ENCODE measurements around the gene THBS3. TPM values are rescaled to one million over a fixed set of nuclear protein-coding genes. Genes with fewer than 3 reads are reported as not detected.
A peak's percentile ranks its signal among the peaks of the same experiment; 100 is the strongest.

THBS3 gene
- total and polyA plus RNA-seq, 2 of the 13 experiments (the other 11 are each of a cell fraction or from before 2014, with no cell fraction given), result 0.86 to 3.6 TPM

GRCh38 chr1:155172732-155173477 is 34.8 kb downstream of the THBS3 start, which contains the start of gene KRTCAP2 (continued):
- TF ChIP-seq IKZF5 (CRISPR knock-in tag; IDR thresholded peaks at IDR 0.05) (peak; percentile 84), ZIK1 (CRISPR knock-in tag; IDR thresholded peaks at IDR 0.05; ENCODE audit: borderline replicate concordance, low read depth) (no peak), RFX5 (IDR thresholded peaks at IDR 0.05; ENCODE audit: low read depth, low read length) (no peak), GTF3A (CRISPR knock-in tag; conservative IDR thresholded peaks at IDR 0.05) (no peak), YY1 (IDR thresholded peaks at IDR 0.05; ENCODE audit: insufficient read depth, insufficient replicate concordance, low read depth, low read length) (peak; percentile 39), SP4 (CRISPR knock-in tag; IDR thresholded peaks at IDR 0.05) (peak; percentile 76; the same call in 1 of the 2 replicates), ZBTB7B (CRISPR knock-in tag; IDR thresholded peaks at IDR 0.05) (peak; percentile 63; the same call in 1 of the 2 replicates), ZFP37 (CRISPR knock-in tag; IDR thresholded peaks at IDR 0.05; ENCODE audit: borderline replicate concordance) (0 out of 2 replicates have a peak, but pooled peaks have one; percentile 38), TP53 (CRISPR knock-in tag; conservative IDR thresholded peaks at IDR 0.05) (0 out of 2 replicates have a peak, but pooled peaks have one; percentile 46), PITX1 (CRISPR knock-in tag; IDR thresholded peaks at IDR 0.05) (no peak; the same call in 1 of the 2 replicates), ZNF367 (CRISPR knock-in tag; IDR thresholded peaks at IDR 0.05; ENCODE audit: borderline replicate concordance) (no peak), HHEX (CRISPR knock-in tag; IDR thresholded peaks at IDR 0.05) (no peak), UBTF (CRISPR knock-in tag; IDR thresholded peaks at IDR 0.05) (peak; percentile 84), ZNF138 (CRISPR knock-in tag; IDR thresholded peaks at IDR 0.05; ENCODE audit: low read depth) (peak; percentile 25; the same call in 1 of the 2 replicates), ATF7 (IDR thresholded peaks at IDR 0.05) (no peak), ATF7 (CRISPR knock-in tag; IDR thresholded peaks at IDR 0.05) (no peak), RBFOX2 (IDR thresholded peaks at IDR 0.05; ENCODE audit: low read depth, low read length) (peak; percentile 82), CHD4 (IDR thresholded peaks at IDR 0.05; ENCODE audit: borderline replicate concordance, low read length) (no peak), NFIB (CRISPR knock-in tag; IDR thresholded peaks at IDR 0.05; ENCODE audit: borderline replicate concordance) (no peak), ZNF580 (CRISPR knock-in tag; IDR thresholded peaks at IDR 0.05; ENCODE audit: borderline replicate concordance, low read depth) (peak; percentile 86), KMT2A (CRISPR knock-in tag; IDR thresholded peaks at IDR 0.05) (peak; percentile 64; the same call in 1 of the 2 replicates), REST (IDR thresholded peaks at IDR 0.05; ENCODE audit: borderline replicate concordance in 1 of 2, low read depth in 1 of 2, low read length in 2 of 2) (no peak), ZNF350 (CRISPR knock-in tag; IDR thresholded peaks at IDR 0.05; ENCODE audit: borderline replicate concordance, low read depth) (peak; percentile 81)
